Measurements from ENCODE around the gene TGM1. TPM values are rescaled to one million over a fixed set of nuclear protein-coding genes. Genes with fewer than 3 reads are reported as not detected.
A peak's percentile ranks its signal among the peaks of the same experiment; 100 is the strongest.

The TGM1 gene
- total RNA-seq, 6 experiments from 2014 or later: 0.37 to 1.9 (median 0.77) TPM

DNA sequence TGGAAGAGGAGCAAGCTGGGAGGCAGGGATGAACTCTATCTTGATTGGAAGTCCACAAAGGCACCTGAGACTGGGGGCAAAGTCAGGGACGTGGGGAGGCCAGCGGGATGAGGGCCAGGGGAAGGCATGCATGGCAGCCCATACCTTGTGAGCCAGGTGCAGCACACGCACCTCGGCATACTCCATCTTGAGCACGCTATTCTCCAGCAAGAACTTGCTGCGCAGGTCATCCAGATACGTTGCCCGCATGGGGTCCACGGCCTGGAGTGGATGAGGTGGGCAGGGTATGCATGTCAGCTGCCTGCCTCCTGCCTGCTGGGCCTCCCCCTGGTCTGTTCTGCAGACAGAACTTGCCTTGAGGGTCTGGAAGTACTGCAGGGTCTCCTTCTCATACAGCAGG, 4.5 kb upstream of the TGM1 start:
- no peaks in the 10 kb centered on the region for H3K27me3 ChIP-seq
- no CpG with 5 or more reads among the region's 9 CpGs for WGBS (ENCODE audit: insufficient coverage, low coverage, low lambda C conversion rate, missing lambda C conversion rate)
- intact Hi-C loops (cut with DNase I): no loop called here
- H3K36me3 ChIP-seq: peaks cover 0 to 24% (median 5%) of the 10 kb centered on the region in 4 donors
- H3K9me3 ChIP-seq: no peaks in the 10 kb centered on the region
- no peak for ATAC-seq
- H3K4me1 ChIP-seq: peaks cover 0 to 3% (median 0%) of the 10 kb centered on the region in 4 donors
- no peak overlapping the region for H3K4me3 ChIP-seq
- TF ChIP-seq, protein P1, sequence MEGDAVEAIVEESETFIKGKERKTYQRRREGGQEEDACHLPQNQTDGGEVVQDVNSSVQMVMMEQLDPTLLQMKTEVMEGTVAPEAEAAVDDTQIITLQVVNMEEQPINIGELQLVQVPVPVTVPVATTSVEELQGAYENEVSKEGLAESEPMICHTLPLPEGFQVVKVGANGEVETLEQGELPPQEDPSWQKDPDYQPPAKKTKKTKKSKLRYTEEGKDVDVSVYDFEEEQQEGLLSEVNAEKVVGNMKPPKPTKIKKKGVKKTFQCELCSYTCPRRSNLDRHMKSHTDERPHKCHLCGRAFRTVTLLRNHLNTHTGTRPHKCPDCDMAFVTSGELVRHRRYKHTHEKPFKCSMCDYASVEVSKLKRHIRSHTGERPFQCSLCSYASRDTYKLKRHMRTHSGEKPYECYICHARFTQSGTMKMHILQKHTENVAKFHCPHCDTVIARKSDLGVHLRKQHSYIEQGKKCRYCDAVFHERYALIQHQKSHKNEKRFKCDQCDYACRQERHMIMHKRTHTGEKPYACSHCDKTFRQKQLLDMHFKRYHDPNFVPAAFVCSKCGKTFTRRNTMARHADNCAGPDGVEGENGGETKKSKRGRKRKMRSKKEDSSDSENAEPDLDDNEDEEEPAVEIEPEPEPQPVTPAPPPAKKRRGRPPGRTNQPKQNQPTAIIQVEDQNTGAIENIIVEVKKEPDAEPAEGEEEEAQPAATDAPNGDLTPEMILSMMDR (IDR thresholded peaks at IDR 0.05): no peak
- no peak for TF ChIP-seq POLR2A (IDR thresholded peaks at IDR 0.05)
- no peak overlapping the region for H3K27ac ChIP-seq
- peak in 1 of 3 donors; percentile 43 for DNase-seq

DNA sequence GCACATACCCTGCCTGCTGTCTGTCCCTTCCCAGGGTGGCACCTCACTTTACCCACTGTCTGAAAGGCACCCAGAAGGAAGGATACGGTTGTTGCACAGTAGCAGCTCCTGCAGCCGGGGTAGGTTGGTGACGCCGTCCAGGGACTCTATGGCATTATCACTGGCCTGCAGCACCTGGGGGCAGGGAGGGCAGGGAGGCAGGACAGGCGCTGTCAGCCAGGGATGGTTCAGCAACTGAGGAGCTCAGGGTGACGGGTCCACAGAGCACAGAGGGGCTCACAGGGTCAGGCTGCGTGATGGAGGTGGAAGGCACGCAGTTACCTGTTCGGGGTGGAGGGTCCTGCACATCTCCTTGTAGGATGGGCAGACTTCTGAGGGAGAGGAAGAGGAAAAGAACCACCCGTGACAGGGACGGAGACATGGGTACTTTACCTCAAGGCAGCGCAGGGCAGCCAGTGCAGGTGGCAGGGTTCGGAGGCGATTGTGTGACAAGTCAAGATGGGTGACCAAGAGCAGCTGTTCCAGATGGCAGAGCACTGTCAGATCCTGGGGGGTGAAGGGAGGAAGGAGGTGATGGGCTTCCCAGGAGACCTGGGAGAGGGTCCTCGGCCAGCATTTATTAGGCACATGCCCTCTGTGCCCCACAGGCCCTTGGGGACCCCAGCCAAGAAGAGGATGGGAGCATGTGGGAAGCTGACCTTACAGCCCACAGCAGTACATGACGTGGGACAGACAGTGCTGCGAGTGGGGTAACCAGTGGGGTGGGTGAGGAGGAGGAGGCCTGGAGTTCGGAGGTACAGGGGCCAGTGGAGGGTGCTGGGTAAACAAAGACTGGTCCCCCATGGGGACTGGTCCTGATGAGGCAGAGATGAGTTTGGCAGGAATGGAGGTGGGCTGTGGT, 3.6 kb upstream of the TGM1 start:
- WGBS (ENCODE audit: insufficient coverage, low coverage, low lambda C conversion rate, missing lambda C conversion rate): 82% methylated on average over 10 of the region's 18 CpGs
- DNase-seq: peak in 1 of 3 donors; percentile 45
- no peak for TF ChIP-seq POLR2A (IDR thresholded peaks at IDR 0.05)
- TF ChIP-seq, protein P1 (IDR thresholded peaks at IDR 0.05): no peak
- H3K4me3 ChIP-seq: no peak overlapping the region
- no peak overlapping the region for H3K27ac ChIP-seq
- peaks cover 0 to 24% (median 5%) of the 10 kb centered on the region in 4 donors for H3K36me3 ChIP-seq
- no peaks in the 10 kb centered on the region for H3K4me1 ChIP-seq
- H3K9me3 ChIP-seq: no peaks in the 10 kb centered on the region
- no peaks in the 10 kb centered on the region for H3K27me3 ChIP-seq
- no peak for ATAC-seq
- intact Hi-C loops (cut with DNase I): no loop called here

DNA sequence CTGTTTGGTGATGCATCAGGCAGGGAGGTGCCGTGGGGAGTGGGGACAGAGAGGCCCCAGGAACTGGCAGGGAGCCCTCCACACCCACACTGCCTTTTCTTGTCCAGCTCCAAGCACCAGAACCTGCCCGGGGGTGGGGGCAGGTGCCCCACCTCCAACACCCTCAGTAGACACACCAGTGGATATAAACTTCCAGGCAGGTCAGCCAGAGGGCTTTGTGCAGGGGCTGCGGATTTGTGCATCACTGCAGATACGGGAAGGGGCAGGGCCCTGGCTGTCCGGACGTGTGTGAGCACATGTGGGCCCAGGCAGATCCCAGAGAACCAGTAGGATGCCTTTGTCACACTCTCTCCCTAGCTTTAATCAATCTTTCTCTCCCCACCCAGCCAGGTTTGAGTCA, 1.3 kb upstream of the TGM1 start:
- H3K36me3 ChIP-seq: peaks cover 0 to 24% (median 5%) of the 10 kb centered on the region in 4 donors
- DNase-seq: no peak
- H3K27me3 ChIP-seq: no peaks in the 10 kb centered on the region
- H3K27ac ChIP-seq: no peak overlapping the region
- H3K4me1 ChIP-seq: no peaks in the 10 kb centered on the region
- 80% methylated on average over 1 of the region's 6 CpGs for WGBS (ENCODE audit: insufficient coverage, low coverage, low lambda C conversion rate, missing lambda C conversion rate)
- intact Hi-C loops (cut with DNase I): no loop called here
- no peak overlapping the region for H3K4me3 ChIP-seq
- no peaks in the 10 kb centered on the region for H3K9me3 ChIP-seq
- no peak for TF ChIP-seq POLR2A (IDR thresholded peaks at IDR 0.05)
- TF ChIP-seq, protein P1 (IDR thresholded peaks at IDR 0.05): no peak
- ATAC-seq: no peak

DNA sequence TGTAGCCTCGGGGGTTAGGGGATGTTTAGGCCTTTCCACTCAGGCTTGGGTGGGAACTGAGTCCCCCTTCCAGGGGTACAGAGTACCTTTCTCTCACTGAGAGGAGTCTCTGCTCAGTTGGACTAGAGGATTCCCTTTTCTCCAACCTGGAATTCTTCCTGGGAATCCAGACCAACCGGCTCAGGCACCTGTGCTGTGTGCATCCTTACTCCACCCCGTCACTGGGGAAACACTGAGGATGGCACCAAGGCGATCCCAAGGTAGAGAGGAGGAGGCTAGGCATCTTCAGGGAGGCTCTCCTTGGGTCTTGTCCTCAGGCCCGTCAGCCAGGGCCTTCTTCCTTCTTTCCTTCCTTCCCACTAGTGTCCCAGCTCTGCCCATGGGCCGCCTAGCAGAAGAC, 871 bp upstream of the TGM1 start:
- ATAC-seq (no peak), DNase-seq (no peak)
- no peak for TF ChIP-seq POLR2A (IDR thresholded peaks at IDR 0.05)
- TF ChIP-seq, protein P1 (IDR thresholded peaks at IDR 0.05): no peak
- Histone ChIP-seq H3K4me1 (no peaks in the 10 kb centered on the region), H3K27ac (no peak overlapping the region), H3K4me3 (no peak overlapping the region), H3K36me3 (peaks cover 0 to 20% (median 5%) of the 10 kb centered on the region in 4 donors), H3K27me3 (no peaks in the 10 kb centered on the region), H3K9me3 (no peaks in the 10 kb centered on the region)
- no CpG with 5 or more reads among the region's 6 CpGs for WGBS (ENCODE audit: insufficient coverage, low coverage, low lambda C conversion rate, missing lambda C conversion rate)
- intact Hi-C loops (cut with DNase I): no loop called here

Measured in right lobe of liver (tissue), 6 donors.